SHP77 treated with DMSO at 0.1 percent for 48 hours (cell line): ENCODE data around the gene ZNF274.
"Not testable (repeated sequence)": the region's sequence is repeated elsewhere in the genome, so short reads cannot be mapped to it uniquely, and the experiment has no call there.

ENCODE experiments used
- DNase-seq: peaks from one replicate; lab custom pipeline; 2025; lab: John Stamatoyannopoulos, UW

ZNF274 gene

DNA sequence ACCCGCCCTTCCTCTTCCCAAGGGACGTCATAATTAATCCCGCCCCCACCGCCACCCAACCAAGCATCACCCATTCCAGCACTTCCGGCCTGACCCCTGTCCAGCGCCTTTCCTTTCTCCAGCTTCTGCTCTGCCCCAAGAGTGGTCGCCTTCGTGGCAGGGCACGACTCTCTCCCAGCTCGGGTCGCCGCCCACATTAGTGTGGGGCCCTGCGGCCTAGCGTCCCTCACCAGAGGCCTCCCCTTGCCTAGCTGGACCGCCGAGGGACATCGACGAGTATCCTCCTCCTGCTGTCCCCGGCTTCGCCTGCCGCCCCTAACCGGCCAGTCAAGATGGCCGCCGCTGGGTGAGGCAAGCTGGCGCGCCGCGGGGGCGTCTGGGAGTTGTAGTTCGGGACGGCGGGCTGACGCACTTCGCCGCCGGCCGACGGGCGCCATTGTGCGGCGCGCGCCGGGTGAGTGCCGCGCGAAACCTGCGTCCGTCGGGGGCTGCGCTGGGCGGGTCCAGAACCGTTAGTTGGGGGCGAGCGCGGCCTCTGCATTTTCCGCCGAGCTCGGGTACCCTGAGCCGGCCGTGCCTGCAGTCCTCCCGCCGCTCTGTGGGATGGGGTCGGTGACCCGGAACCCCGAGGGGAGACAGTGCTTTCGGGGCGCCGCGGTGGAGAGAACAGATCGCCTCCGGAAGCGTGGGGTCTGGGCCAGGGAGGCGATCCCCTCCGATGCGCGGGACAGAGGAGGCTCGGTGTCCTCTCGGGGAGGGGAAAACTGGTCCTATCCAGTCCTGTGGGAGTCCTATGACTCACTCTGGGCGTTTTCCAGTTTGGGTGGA is at the start of gene ZNF274:
Gene ZNF274, plus strand, starts transcription at position 73 of the 828 bp plus-strand sequence. CDS start 905 bp downstream, outside the sequence.
- DNase-seq, result peak; percentile 79

DNA sequence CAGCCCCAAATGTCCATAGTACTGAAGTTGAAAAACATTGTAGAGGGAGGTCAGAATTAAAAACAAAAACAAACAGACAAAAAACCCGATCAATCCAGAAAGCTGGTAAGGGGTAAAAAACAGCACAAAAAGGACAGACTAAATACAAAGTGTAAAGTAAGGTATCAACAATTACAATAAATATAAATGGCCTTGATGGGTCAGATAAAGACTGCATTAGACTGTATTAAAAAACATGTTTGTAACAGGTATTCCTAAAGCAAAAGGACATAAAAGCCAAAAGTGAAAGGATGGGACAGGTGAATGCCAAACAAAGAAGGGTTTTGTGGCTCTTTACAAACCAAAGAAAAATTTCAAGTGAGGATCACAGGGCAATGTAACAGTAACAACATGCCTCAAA is 48.6 kb upstream of the ZNF274 start:
- no peak for DNase-seq

DNA sequence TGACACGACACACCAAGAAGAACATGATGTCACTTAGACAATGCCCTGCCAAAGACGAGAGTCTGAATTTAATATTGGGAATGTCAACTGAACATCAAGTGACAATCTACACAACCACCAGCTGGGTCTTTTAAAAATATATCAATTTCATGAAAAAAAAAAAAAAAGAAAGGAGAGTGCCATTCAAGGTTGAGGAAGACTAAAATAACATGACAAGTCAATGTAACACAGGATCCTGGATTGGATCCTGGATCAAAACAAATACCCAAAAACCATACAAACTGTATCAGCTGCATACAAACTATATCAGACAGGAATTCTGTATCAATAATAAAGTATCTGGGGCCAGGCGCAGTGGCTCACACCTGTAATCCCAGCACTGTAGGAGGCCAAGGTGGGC is 37.0 kb upstream of the ZNF274 start:
- no peak for DNase-seq

DNA sequence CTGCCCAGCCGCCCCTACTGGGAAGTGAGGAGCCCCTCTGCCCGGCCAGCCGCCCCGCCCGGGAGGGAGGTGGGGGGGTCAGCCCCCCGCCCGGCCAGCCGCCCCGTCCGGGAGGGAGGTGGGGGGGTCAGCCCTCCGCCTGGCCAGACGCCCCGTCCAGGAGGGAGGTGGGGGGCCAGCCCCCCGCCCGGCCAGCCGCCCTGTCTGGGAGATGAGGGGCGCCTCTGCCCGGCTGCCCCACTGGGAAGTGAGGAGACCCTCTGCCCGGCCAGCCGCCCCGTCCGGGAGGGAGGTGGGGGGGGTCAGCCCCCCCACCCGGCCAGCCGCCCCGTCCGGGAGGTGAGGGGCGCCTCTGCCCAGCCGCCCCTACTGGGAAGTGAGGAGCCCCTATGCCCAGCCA is 35.4 kb upstream of the ZNF274 start:
- DNase-seq, result not testable (repeated sequence)

DNA sequence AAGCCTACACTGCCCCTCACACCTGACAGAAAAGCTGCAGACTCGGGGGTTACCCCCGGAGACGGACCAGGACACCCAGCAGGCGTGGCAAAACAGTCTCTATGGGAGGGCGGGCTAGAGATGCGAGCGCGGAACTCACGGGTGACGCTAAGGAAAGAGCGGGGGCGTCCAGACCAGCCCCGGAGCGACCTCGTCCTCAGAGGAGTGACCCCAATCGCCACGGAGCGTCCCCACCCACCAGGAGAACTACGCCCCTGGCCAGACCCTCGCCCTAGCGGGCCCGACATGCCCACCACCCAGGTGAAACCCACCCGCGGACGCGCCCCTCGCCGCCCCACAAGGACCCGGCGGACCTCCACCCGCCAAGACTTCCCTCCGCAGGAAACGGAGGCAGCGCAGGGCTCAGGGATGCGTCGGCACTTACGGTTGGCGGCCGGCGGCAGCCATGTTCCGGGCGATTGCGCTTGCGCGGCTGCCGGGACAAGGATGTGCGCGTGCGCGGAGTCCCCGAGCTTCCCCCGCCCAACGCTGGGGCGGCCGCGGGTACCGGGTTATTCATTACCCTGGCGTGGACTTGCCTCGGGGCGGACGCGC is 32.4 kb upstream of the ZNF274 start, which contains the start of gene ZNF329:
Gene ZNF329, minus strand, starts transcription at position 462 of the 594 bp plus-strand sequence. CDS start 21,286 bp downstream, outside the sequence.
- peak; percentile 56 for DNase-seq

DNA sequence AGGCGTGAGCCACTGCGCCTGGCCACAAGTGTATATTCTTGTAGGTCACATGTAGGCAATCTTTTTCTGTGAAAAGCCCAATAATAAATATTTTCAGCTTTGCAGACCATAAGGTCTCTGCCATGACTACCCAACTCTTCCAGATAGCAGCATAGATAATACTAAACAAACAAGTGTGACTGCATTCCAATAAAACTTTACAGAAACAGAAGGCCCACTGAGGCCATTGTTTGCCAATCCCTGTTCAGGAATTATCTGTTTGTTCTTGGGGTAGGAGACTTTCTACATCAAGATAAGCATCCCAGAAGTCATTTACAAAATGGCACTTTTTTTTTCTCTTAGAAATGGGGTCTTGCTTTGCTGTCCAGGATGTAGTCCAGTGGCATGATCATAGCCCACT is 29.5 kb upstream of the ZNF274 start:
- DNase-seq, result no peak

DNA sequence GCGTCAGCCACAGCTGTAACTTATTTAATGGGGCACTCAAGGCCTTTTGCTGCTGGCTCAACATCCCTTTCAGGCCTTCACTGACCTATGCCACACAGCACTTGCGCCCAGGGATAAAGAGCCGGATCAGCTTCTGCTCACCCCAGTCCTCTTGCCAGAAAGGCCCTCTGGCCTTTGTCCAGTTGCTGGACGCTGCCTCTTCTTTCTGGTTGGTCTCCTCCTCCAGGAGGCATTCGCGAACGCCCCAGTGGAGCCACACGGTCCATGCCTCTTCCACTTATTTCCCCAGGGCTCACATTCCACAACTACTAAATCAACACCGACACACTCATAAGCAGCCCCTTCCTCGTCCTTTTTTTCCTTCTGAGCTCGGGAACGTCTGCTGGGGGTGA is 28.6 kb upstream of the ZNF274 start:
- DNase-seq, result no peak

DNA sequence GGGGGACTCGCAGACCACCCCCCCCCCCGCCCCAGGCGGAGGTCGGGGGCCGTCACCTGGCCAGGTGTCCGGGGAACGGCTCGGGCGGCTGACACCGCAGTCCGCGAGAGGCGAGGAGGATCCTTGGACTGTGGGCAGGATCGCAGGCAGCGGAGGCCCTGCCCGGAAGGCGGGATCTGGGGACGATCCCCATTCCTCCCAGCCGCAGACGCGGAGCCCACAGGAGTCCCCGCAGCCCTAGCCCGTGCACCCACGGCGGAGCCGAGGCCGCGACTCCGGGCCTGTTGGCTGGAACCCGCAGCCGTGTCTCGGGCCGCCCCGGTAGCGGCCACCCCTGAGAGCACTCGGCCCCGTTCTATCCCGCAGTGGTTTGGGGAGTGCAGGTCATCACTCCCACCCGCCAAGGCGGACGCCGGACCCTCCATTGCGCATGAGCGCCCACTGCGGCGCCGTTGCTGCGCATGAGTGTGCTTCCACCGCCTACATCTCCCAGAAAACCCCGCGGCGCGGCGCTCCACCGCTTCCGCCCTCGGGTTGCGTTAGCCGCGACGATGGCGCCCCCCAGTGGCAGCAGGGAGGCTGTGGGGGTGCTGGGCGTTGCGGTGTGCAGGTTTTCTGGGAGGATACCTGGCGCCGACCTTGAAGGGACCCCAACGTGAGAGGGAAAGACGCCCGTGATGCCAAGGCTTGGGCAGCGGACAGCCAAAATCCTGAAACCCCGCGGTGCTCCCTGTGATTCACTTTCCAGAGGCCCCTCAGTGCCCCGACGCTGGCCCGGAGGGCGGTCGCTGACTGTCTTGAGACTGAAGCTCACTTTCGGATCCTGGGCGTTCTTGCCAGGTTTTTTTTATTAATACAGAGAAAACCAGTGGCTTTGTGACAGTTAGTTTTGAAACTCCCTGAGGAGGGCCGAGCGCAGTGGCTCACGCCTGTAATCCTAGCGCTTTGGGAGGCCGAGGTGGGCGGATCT is 27.9 kb upstream of the ZNF274 start:
- peak; percentile 90 for DNase-seq

DNA sequence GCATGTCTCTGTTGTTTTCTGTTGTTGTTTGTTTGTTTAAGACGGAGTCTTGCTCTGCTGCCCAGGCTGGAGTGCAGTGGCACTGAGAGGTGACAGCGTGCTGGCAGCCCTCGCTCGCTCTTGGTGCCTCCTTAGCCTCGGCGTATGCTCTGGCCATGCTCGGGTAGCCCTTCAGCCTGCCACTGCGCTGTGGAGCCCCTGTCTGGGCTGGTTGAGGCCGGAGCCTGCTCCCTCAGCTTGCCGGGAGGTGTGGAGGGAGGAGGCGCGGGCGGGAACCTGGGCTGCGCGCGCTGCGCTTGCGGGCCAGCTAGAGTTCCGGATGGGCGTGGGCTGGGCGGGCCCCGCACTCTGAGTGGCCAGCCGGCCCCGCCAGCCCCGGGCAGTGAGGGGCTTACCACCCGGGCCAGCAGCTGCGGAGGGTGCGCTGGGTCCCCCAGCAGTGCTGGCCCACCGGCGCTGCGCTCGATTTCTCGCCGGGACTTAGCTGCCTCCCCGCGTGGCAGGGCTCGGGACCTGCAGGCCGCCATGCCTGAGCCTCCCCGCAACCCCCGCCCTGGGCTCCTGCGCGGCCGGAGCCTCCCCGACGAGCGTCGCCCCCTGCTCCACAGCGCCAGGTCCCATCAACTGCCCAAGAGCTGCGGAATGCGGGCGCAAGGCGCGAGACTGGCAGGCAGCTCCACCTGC is 25.7 kb upstream of the ZNF274 start:
- no peak for DNase-seq

DNA sequence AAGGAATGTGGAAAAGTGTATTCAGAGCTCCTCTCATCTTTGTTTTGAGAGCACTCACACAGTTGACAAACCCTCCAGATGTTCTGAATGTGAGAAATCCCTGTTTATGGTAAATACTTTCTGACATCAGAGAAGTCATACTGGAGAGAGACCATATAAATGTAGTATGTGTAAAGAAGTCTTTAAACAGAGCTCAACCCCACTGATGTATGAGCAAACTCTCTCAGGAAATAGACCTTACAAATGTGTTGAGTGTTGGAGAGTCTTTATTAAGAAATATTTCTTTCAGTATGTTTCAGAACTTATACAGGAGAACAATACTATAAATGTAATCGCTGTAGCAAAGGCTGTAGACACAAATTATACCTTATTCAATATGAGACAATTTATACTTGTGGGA is 16.6 kb upstream of the ZNF274 start:
- DNase-seq, result no peak

DNA sequence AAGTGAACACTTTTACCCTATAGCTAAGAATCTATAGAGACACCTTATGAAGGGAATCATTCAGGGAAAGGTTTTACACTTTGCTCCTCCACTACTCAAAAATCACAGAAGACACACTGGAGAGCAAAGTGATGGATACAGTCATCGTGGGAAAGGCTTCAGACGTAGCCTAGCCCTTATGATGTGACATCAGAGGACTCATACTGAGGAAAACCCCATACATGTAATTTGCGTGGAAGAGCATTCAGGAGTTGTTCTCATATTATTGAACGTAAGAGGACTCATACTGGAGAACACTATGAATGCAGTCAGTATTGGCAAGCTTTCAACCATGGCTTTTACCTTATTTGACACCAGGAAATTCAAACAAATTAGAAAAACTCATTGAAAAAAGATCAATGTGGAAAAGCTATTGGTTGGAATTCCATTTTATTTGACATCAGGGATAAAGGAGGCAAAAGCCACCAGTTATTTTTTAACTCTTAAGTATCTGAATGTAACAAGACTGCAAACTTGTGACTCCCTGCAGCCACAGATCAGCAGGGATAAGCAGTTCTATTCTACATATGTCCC is 16.1 kb upstream of the ZNF274 start:
- DNase-seq, result no peak

DNA sequence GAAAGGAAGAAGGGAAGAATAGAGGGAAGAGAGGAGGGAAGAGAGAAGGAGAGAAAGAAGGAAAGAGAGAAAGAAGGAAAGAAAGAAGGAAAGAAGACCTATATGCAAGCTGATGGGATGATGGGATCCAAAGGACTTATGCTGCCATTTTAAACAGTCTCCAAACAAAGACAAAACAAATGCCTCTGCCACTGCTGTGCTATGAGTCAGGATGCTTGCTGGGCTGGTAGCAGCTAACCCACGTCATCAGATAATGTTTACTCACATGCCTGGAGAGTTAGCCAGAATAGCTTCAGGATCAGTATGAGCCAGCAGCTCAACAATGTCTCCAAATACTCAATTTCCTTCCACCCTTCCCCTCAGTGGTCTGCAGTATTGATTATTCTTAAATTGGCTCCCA is 12.0 kb upstream of the ZNF274 start:
- DNase-seq, result no peak

DNA sequence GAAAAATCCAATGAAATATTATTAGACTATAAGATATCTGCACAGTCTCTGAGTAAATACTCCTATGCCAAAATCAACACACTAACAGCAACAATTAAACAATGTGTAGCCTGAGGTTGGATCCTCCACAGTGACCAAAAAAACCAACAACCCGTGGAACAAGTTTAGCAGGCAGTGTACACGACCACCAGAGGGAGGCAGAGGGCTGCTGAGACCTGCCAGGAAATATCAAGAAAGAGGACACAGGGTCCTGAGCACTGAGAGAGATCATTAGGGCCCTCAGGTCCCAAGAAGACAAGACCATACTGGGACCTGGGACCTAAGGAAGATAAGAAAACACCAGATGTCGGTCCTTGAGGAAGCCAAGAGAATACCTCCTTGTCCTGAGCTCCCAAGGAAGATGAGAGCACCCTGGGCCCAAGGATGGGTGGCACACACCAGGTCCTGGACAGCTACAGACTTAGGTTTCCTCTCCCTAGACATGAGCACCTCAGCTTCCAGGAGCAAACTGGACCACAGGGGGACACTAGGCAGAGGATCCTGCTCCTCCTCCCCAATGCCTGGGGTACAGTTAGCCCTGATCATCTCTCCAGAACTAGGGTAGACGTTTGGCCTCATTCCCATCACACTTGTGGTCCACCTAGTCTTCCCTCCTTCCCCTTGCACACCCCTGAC is 822 bp upstream of the ZNF274 start:
- DNase-seq, result no peak

DNA sequence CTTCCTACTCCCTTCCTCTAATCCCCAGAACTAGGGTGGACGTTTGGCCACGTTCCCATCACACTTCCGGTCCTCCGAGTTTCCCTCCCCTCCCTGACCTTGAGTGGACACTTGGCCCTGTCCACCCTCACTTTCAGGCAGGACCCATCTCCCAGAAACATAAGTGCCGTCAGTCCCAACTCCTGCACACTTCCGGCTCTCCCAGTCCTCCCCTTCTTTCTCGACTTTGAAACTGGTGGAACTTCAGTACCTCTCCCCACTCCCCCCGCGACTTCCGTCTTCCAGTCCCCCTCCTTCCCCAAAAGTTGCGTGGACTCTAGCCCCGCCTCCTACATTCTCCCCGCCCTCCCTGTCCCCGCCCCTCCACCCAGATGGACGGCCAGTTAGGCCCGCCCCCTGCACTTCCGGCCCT is 278 bp upstream of the ZNF274 start:
- DNase-seq, result no peak

DNA sequence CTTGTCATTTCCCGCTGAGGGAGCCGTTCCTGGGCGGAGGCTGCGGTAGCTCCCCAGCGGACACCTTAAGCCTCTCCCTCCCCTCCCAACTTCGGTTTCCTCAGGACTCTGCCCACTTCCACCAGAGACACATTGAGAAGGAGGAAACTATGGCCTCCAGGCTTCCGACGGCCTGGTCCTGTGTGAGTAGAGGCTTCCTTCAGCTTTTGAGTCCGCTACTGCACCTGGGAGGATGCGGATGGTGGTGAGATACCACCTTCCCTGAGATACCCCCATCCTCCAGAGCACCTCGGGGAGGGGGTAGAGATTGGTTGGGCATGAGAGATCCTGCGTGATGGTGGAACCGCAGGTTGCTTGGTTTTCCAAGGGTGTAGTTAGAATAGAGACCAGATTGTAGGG is 955 bp downstream of the ZNF274 start:
- DNase-seq, result no peak

DNA sequence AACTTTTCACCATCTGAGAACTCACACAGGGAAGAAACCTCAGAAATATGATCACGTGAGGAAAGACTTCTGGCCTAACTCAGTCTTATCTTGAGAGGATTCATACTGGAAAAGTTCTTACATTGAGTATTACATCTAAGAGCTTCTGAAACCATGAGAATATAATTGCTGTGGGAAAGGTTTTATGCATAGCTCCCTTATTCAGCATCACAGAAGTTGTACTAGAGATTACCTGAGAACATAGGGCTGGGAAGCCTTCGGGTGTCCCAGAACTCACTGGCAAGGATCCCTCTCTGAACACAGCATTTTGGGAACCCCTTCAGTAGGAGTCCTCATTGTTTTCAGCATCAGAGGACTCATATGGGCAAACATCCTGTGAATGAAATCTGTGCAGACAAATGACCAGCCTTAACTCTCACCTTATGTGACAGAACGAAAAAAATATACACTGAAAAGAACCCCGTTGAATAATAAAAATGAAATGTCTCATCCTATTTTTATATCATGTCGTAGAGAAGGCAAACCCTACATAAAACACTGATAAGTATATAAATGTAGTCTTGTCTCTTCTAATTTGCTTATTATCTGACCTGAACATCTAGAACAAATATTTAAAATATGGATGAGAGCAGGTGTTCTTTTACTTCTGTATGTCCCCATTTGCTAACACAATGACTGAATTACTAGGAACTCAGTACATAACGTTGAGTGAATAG is 14.2 kb downstream of the ZNF274 start:
- no peak for DNase-seq

DNA sequence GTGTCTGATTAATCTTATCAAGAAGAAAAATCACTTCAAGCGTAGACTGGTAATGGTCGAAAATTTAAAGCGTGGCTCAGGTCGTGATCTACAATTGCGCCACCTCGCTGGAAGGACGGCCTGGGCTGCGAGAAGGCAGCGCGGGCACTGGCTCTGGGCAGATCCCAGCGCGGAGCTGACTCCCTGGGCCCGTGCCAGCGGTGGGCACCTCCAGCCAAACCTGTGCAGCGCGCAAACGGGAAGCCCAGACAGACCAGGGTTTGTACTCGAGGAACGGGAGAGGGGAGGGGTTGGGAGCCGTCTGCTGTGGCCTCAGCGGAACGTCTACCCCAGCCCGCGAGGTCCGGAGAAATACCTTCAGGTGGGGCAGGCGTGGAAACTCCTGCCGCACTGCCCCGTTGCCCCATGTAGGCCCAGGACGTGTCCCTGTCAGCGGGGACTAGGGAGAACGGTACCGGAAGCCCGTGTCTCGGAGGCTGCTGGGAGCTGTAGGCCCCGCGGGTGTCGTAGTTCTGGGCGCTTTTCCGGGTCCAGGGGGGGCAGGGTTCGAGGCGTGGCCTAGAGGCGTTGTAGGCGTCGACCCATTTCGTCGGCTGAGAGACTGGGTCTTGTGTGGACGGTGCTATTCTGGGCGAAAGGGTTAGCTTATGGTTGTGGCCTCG is 21.1 kb downstream of the ZNF274 start:
- DNase-seq, result no peak

DNA sequence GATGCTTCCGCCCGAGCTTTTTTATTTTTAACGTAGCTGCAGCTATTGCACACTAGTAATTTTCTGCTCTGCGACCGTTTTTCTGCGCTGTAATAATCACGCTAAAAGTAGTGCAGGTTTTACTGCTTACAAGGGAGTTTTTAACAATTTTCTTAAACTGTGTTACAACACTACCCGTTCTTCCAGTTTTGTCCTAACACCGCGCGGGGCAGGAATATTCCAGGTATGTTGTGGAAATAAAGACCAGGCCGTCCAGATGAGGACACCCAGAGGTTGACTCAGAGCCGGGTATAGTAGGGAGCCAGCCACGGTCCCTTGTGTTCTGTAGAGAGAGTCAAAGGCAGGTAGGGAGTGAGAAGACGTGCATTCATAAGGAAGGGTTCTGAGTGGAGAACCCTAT is 21.7 kb downstream of the ZNF274 start:
- no peak for DNase-seq

DNA sequence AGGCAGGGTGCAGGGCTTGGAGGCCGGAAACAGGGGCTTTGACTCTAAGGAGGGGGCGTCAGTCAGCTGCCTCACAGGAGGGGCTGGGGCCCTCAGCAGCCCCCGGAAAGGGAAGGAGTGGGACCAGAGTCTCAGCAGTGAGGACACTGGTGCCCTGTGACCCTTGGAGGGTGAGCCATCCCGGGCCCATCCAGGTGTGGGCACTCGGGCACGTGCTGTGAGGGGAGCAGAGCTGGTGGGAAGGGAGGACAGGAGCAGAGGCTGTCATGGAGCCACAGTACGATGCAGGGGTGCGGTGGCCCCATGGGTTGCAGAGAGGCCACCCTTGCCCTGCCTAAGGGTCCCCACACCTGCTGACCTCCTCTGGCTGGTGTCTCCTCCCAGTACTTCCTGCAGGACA is 26.7 kb downstream of the ZNF274 start:
- no peak for DNase-seq
